ENCODE results near the gene PRKG1.

DNA sequence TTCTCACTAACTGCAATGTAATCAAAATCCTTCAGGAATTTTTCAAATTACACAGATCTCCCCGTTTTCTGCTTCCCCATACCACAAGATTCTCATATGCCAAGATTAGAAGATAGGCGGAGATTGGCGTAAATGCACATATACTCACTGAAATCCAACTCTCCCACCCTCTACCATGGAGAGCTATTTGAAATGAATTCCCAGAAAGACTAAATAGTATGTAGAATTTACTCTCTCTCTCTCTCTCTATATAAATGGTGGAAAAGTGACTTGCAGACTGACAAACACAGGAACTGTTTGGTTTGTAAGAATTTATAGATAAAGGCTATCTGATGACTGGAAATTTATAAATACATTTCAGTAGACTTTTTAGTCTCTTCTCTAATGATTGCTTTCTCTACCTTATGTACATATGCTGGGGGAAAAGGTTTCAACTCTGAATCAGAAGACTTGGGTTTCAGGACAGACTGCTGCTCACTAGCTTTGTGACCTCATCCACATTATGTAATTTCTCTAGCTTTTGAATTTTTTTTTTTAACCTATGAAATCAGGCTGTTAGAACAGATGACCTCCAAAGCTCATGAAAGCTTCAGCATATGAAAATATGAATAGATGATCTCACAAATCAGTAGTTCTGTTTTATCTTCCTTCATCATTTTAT is 692.9 kb downstream of the PRKG1 start:
- TF ChIP-seq, protein P1, sequence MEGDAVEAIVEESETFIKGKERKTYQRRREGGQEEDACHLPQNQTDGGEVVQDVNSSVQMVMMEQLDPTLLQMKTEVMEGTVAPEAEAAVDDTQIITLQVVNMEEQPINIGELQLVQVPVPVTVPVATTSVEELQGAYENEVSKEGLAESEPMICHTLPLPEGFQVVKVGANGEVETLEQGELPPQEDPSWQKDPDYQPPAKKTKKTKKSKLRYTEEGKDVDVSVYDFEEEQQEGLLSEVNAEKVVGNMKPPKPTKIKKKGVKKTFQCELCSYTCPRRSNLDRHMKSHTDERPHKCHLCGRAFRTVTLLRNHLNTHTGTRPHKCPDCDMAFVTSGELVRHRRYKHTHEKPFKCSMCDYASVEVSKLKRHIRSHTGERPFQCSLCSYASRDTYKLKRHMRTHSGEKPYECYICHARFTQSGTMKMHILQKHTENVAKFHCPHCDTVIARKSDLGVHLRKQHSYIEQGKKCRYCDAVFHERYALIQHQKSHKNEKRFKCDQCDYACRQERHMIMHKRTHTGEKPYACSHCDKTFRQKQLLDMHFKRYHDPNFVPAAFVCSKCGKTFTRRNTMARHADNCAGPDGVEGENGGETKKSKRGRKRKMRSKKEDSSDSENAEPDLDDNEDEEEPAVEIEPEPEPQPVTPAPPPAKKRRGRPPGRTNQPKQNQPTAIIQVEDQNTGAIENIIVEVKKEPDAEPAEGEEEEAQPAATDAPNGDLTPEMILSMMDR (IDR thresholded peaks at IDR 0.05), result no peak
- TF ChIP-seq POLR2A (IDR thresholded peaks at IDR 0.05), result no peak

All from Peyer's patch (tissue), 4 donors.